ENCODE data around the gene RUBCN. TPM values are rescaled to one million over a fixed set of nuclear protein-coding genes. Genes with fewer than 3 reads are reported as not detected.

The RUBCN gene
- total and polyA plus RNA-seq, 2 of the 13 experiments (the other 11 are each of a cell fraction or from before 2014, with no cell fraction given): 5.2 to 8.1 TPM

DNA sequence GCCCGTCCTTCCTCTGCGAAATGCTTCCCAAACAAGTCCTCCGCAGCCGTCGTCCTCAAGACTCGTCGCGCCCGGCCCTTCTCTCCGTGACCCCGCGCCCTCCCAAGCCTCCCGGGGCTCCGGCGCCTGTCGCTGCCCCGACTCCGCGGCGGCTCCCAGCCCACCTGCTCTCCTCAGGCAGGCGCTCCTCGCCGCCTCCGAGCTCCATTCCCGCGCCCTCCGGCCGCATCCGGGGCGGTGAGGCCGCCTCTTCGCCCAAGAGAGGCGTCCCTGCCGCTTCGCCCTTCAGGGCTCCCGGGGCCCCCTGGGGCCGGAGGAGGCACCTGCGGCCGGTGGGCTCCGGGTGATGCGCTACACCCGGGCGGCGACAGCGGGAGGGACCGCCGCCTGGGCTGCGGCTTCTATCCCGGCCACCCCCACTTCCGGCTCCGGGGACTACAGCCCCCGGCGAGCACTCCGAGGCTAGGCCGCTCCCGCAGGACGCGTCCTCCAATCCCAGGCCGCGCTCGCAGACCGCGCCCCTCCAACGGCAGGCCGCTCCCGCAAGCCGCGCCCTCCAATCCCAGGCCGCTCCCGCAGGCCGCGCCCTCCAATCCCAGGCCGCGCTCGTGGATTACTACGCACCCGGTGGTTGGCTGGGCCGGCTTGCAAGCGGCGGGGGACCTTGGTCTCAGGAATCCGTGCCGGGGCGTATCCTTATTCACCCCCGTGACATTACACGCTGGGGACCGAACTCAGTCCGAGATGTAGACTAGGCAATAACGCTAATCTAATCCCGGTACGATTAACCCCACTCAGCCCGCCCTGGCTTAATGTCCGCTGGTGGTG lies at the start of gene RUBCN (continued):
- TF ChIP-seq ZNF142 (CRISPR knock-in tag; IDR thresholded peaks at IDR 0.05) (no peak; the same call in 1 of the 2 replicates), TMF1 (CRISPR knock-in tag; IDR thresholded peaks at IDR 0.05; ENCODE audit: low read depth) (no peak), CBX5 (CRISPR knock-in tag; IDR thresholded peaks at IDR 0.05; ENCODE audit: borderline replicate concordance) (no peak; the same call in 1 of the 2 replicates), CTCF (CRISPR knock-in tag; IDR thresholded peaks at IDR 0.05) (no peak), ZSCAN12 (CRISPR knock-in tag; IDR thresholded peaks at IDR 0.05) (peak; percentile 82; the same call in 1 of the 2 replicates), PAWR (CRISPR knock-in tag; IDR thresholded peaks at IDR 0.05; ENCODE audit: borderline replicate concordance) (no peak), ZNF589 (CRISPR knock-in tag; conservative IDR thresholded peaks at IDR 0.05) (no peak), YEATS4 (CRISPR knock-in tag; IDR thresholded peaks at IDR 0.05; ENCODE audit: borderline replicate concordance) (peak; percentile 46; the same call in 1 of the 2 replicates), HMGA1 (CRISPR knock-in tag; conservative IDR thresholded peaks at IDR 0.05) (no peak), EP300 (IDR thresholded peaks at IDR 0.05; ENCODE audit: low read depth in 2 of 2, low read length in 2 of 2) (no peak), EP300 (CRISPR knock-in tag; IDR thresholded peaks at IDR 0.05; ENCODE audit: borderline replicate concordance) (no peak; the same call in 1 of the 2 replicates), HMG20A (CRISPR knock-in tag; IDR thresholded peaks at IDR 0.05; ENCODE audit: borderline replicate concordance) (no peak), ZNF615 (CRISPR knock-in tag; IDR thresholded peaks at IDR 0.05; ENCODE audit: borderline replicate concordance) (no peak), FLYWCH1 (CRISPR knock-in tag; IDR thresholded peaks at IDR 0.05) (no peak), SCMH1 (CRISPR knock-in tag; IDR thresholded peaks at IDR 0.05; ENCODE audit: borderline replicate concordance) (no peak)
- TF ChIP-seq, protein P1, sequence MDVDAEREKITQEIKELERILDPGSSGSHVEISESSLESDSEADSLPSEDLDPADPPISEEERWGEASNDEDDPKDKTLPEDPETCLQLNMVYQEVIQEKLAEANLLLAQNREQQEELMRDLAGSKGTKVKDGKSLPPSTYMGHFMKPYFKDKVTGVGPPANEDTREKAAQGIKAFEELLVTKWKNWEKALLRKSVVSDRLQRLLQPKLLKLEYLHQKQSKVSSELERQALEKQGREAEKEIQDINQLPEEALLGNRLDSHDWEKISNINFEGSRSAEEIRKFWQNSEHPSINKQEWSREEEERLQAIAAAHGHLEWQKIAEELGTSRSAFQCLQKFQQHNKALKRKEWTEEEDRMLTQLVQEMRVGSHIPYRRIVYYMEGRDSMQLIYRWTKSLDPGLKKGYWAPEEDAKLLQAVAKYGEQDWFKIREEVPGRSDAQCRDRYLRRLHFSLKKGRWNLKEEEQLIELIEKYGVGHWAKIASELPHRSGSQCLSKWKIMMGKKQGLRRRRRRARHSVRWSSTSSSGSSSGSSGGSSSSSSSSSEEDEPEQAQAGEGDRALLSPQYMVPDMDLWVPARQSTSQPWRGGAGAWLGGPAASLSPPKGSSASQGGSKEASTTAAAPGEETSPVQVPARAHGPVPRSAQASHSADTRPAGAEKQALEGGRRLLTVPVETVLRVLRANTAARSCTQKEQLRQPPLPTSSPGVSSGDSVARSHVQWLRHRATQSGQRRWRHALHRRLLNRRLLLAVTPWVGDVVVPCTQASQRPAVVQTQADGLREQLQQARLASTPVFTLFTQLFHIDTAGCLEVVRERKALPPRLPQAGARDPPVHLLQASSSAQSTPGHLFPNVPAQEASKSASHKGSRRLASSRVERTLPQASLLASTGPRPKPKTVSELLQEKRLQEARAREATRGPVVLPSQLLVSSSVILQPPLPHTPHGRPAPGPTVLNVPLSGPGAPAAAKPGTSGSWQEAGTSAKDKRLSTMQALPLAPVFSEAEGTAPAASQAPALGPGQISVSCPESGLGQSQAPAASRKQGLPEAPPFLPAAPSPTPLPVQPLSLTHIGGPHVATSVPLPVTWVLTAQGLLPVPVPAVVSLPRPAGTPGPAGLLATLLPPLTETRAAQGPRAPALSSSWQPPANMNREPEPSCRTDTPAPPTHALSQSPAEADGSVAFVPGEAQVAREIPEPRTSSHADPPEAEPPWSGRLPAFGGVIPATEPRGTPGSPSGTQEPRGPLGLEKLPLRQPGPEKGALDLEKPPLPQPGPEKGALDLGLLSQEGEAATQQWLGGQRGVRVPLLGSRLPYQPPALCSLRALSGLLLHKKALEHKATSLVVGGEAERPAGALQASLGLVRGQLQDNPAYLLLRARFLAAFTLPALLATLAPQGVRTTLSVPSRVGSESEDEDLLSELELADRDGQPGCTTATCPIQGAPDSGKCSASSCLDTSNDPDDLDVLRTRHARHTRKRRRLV (CRISPR knock-in tag; IDR thresholded peaks at IDR 0.05): no peak
